Measurements from ENCODE around the gene PGAM1.

GRCh38 chr10:97445722-97446639, 20.0 kb downstream of the PGAM1 start, which contains the start of the genes EXOSC1 and ZDHHC16:
- TF ChIP-seq CEBPB (IDR thresholded peaks at IDR 0.05) = no peak
- no peak for TF ChIP-seq RAD21 (IDR thresholded peaks at IDR 0.05; ENCODE audit: low read depth)
- TF ChIP-seq CREB1 (IDR thresholded peaks at IDR 0.05; ENCODE audit: low read depth) = no peak
- TF ChIP-seq NFIC (IDR thresholded peaks at IDR 0.05) = no peak
- TF ChIP-seq, protein P1, sequence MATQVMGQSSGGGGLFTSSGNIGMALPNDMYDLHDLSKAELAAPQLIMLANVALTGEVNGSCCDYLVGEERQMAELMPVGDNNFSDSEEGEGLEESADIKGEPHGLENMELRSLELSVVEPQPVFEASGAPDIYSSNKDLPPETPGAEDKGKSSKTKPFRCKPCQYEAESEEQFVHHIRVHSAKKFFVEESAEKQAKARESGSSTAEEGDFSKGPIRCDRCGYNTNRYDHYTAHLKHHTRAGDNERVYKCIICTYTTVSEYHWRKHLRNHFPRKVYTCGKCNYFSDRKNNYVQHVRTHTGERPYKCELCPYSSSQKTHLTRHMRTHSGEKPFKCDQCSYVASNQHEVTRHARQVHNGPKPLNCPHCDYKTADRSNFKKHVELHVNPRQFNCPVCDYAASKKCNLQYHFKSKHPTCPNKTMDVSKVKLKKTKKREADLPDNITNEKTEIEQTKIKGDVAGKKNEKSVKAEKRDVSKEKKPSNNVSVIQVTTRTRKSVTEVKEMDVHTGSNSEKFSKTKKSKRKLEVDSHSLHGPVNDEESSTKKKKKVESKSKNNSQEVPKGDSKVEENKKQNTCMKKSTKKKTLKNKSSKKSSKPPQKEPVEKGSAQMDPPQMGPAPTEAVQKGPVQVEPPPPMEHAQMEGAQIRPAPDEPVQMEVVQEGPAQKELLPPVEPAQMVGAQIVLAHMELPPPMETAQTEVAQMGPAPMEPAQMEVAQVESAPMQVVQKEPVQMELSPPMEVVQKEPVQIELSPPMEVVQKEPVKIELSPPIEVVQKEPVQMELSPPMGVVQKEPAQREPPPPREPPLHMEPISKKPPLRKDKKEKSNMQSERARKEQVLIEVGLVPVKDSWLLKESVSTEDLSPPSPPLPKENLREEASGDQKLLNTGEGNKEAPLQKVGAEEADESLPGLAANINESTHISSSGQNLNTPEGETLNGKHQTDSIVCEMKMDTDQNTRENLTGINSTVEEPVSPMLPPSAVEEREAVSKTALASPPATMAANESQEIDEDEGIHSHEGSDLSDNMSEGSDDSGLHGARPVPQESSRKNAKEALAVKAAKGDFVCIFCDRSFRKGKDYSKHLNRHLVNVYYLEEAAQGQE (IDR thresholded peaks at IDR 0.05; ENCODE audit: low read depth) = no peak
- TF ChIP-seq TAF1 (IDR thresholded peaks at IDR 0.05; ENCODE audit: low read depth) = peak; percentile 83
- peak; percentile 97 for TF ChIP-seq EGR1 (IDR thresholded peaks at IDR 0.05)
